ENCODE data around the gene DNAJB11. TPM values are rescaled to one million over a fixed set of nuclear protein-coding genes. Genes with fewer than 3 reads are reported as not detected.
"Not testable (repeated sequence)": the region's sequence is repeated elsewhere in the genome, so short reads cannot be mapped to it uniquely, and the experiment has no call there.

The DNAJB11 gene
- total RNA-seq, 4 donors from 2014 or later, result 22.9 to 42.1 (median 25.0) TPM

DNA sequence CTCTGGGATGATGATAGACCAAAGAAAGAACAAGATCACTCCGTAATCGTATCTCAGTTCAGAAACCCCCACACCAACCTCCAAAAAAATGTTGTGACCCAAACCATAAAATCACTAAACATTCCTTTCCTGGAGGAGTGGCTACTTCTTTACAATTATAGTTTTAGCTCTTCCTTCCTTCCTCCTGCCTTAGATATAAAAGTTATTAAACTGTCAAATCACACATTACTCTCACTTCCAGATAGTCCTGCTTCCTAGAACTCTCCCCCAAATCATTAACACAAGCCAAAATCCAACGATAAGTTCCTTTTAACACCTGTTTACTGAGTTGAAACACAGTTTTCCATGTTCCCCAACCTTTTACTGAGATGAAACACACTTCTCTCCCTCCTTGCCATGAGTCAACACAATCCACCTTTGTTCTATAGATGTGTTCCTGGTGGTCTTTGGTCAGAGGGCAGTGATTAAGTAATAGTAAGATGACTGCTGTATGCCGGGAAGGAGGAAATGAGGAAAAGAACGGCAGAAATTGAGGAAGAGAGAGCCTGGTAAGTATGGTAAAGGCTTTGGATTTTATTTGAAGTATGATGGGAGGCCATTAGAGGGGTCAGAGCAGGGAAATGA lies 18.0 kb upstream of the DNAJB11 start:
- Histone ChIP-seq H3K27ac (replicated peaks in 1 of 4) (no peak overlapping the region), H3K27me3 (no peaks in the 10 kb centered on the region), H3K36me3 (peaks cover 52 to 98% (median 83%) of the 10 kb centered on the region in 4 donors), H3K4me1 (no peaks in the 10 kb centered on the region), H3K4me3 (no peak overlapping the region), H3K9me3 (no peaks in the 10 kb centered on the region)
- WGBS, result 83% methylated on average over 5 of the region's 5 CpGs
- intact Hi-C loops (cut with DNase I), result no loop called here
- no peak for DNase-seq (ENCODE audit: extremely low spot score)
- TF ChIP-seq EP300 (IDR thresholded peaks at IDR 0.05) (no peak), POLR2AphosphoS5 (IDR thresholded peaks at IDR 0.05) (no peak), POLR2A (IDR thresholded peaks at IDR 0.05; ENCODE audit: low read depth) (no peak)
- TF ChIP-seq, protein P1, sequence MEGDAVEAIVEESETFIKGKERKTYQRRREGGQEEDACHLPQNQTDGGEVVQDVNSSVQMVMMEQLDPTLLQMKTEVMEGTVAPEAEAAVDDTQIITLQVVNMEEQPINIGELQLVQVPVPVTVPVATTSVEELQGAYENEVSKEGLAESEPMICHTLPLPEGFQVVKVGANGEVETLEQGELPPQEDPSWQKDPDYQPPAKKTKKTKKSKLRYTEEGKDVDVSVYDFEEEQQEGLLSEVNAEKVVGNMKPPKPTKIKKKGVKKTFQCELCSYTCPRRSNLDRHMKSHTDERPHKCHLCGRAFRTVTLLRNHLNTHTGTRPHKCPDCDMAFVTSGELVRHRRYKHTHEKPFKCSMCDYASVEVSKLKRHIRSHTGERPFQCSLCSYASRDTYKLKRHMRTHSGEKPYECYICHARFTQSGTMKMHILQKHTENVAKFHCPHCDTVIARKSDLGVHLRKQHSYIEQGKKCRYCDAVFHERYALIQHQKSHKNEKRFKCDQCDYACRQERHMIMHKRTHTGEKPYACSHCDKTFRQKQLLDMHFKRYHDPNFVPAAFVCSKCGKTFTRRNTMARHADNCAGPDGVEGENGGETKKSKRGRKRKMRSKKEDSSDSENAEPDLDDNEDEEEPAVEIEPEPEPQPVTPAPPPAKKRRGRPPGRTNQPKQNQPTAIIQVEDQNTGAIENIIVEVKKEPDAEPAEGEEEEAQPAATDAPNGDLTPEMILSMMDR (IDR thresholded peaks at IDR 0.05), result no peak

DNA sequence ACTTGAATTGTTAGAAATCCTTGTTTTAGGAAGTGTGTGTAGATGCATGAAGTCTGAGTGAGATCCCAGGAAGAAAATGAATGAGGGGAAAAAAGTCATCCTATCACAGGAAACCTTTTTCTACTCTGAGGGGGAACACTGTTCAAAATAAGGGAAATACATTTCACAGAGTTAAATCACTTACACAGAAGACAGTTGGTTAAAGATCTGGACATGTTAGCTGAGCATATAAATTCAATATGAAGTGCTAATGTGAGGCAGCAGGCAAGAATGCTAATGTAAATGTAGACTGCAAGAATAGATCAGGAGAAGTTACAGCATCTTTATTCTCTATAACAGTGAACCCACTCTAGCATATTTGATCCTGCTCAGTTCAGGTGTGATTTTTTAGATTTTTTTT lies 5.9 kb upstream of the DNAJB11 start:
- H3K36me3 ChIP-seq, result peaks cover 0 to 29% (median 18%) of the 10 kb centered on the region in 4 donors
- H3K4me3 ChIP-seq, result no peak overlapping the region
- no peak overlapping the region for H3K27ac ChIP-seq (replicated peaks in 1 of 4)
- TF ChIP-seq, protein P1 (IDR thresholded peaks at IDR 0.05), result no peak
- no peak for TF ChIP-seq EP300 (IDR thresholded peaks at IDR 0.05)
- TF ChIP-seq POLR2AphosphoS5 (IDR thresholded peaks at IDR 0.05), result no peak
- no peak for TF ChIP-seq POLR2A (IDR thresholded peaks at IDR 0.05; ENCODE audit: low read depth)
- no peak for DNase-seq (ENCODE audit: extremely low spot score)
- peaks cover 29 to 79% (median 63%) of the 10 kb centered on the region in 4 donors for H3K4me1 ChIP-seq
- no peaks in the 10 kb centered on the region for H3K27me3 ChIP-seq
- no peaks in the 10 kb centered on the region for H3K9me3 ChIP-seq
- intact Hi-C loops (cut with DNase I), result no loop called here

DNA sequence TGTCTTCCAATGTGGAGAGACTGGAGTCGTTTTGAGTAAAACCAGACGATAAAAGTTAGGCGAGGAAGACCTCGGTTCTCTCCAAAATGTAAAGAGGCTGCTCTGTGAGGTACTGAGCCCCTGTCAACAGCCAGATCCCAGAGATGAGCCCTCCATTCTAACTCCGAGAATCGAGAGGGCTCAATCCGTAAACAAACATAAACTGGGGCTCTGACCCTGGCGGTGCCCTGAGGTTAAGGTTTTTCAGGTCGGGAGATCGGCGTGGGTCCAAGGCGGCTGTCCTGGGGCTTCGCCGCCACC lies 3.8 kb upstream of the DNAJB11 start:
- intact Hi-C loops (cut with DNase I), result no loop called here
- Histone ChIP-seq H3K4me1 (peaks cover 37 to 79% (median 69%) of the 10 kb centered on the region in 4 donors), H3K27ac (replicated peaks in 1 of 4) (peak overlapping the region; percentile 86 to 91 (median 87)), H3K4me3 (peak overlapping the region; percentile 80 to 93 (median 86)), H3K36me3 (peaks cover 0 to 21% (median 15%) of the 10 kb centered on the region in 4 donors), H3K27me3 (no peaks in the 10 kb centered on the region), H3K9me3 (no peaks in the 10 kb centered on the region)
- 0% methylated on average over 9 of the region's 14 CpGs for WGBS
- no peak for DNase-seq (ENCODE audit: extremely low spot score)
- no peak for TF ChIP-seq POLR2A (IDR thresholded peaks at IDR 0.05; ENCODE audit: low read depth)

DNA sequence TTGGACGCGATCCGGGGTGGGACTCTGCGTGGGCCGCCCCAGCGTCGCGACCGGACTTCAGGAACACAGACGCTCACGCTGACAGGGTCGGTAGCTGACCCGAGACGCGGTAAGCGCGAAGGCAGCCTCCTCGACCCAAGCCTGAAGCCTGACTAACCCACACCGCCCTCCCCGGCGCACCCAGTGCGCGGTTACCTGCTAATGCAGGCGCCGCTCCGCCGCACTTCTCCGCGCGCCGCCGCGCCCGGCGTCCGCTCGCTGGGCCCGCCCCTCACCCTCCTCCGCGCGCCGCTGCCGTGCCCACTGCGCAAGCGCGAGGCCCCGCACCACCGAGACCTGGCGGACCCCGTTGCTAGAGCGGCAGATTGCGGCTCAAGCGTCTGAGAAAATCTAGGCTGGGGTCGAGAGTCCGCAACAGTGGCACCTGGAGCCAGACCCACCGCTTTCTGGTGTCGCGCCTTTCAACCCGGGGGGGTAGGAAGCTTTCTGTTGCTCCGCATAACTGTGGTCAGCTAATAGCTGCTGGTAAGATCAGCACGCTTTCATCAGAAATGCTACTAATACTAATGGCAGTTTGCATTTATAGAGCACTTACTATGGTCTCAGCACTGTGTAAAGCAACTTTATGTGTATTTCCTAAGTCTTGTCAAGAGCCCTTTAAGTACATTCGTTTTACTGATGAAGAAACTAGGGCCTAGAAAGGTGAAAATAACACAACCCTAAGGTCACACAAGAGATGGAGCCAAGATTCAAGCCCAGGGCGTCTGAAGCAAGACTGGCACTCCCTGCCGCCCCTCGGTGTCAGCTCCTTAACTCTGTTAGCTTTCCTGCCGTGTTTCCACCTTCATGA lies 3.2 kb upstream of the DNAJB11 start, which contains the start of gene TBCCD1:
TBCCD1 (minus strand) TSS at position 268 of the 850 bp plus-strand sequence. CDS start 3,010 bp downstream, outside the sequence.
- Histone ChIP-seq H3K4me1 (peaks cover 39 to 79% (median 66%) of the 10 kb centered on the region in 4 donors), H3K27ac (replicated peaks in 1 of 4) (peak within 1 kb of the TSS; percentile 86 to 91 (median 87)), H3K36me3 (peaks cover 0 to 16% (median 13%) of the 10 kb centered on the region in 4 donors), H3K27me3 (no peaks in the 10 kb centered on the region), H3K9me3 (no peaks in the 10 kb centered on the region), H3K4me3 (peak within 1 kb of the TSS; percentile 80 to 93 (median 86))
- intact Hi-C loops (cut with DNase I), result no loop called here
- TF ChIP-seq POLR2A (IDR thresholded peaks at IDR 0.05; ENCODE audit: low read depth) (peak; percentile 70), POLR2AphosphoS5 (IDR thresholded peaks at IDR 0.05) (peak; percentile 90 to 94), EP300 (IDR thresholded peaks at IDR 0.05) (no peak)
- TF ChIP-seq, protein P1 (IDR thresholded peaks at IDR 0.05), result peak in 1 of 3 experiments; percentile 7
- peak; percentile 95 for DNase-seq (ENCODE audit: extremely low spot score)
- WGBS, result under 1% methylated on average over 41 of the region's 66 CpGs

DNA sequence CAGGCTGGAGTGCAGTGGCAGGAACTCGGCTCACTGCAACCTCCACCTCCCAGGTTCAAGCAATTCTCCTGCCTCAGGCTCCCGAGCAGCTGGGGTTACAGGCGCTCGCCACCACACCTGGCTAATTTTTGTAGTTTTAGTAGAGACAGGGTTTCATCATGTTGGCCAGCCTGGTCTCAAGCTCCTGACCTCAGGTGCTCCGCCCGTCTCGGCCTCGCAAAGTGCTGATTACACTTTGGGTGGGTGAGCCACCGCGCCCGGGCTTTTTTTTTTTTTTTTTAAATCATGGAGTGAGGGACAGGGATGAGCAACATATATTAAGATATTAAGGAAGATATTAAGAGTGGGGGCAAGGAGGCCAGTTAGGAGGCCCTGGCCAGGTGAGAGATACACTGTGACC lies 1.2 kb upstream of the DNAJB11 start:
- H3K9me3 ChIP-seq; H3K27me3 ChIP-seq; DNase-seq (ENCODE audit: extremely low spot score); intact Hi-C loops (cut with DNase I): not testable (repeated sequence)
- Histone ChIP-seq H3K36me3 (peaks cover 0 to 22% (median 16%) of the 10 kb centered on the region in 4 donors), H3K27ac (replicated peaks in 1 of 4) (peak overlapping the region in 1 of 4 donors; percentile 98), H3K4me1 (peaks cover 31 to 61% (median 46%) of the 10 kb centered on the region in 4 donors), H3K4me3 (peak overlapping the region in 2 of 4 donors; percentile 69 to 94)
- 83% methylated on average over 11 of the region's 11 CpGs for WGBS

All from esophagus muscularis mucosa (tissue), 4 donors.